ENCODE results near the gene KDM1A. TPM values are rescaled to one million over a fixed set of nuclear protein-coding genes. Genes with fewer than 3 reads are reported as not detected.

Gene KDM1A
- total and polyA plus RNA-seq, 2 donors, result 34.8 to 118 TPM

GRCh38 chr1:23125489-23125888 lies 106.2 kb downstream of the KDM1A start:
- Histone ChIP-seq H3K4me3 (ENCODE audit: low read length in 2 of 2) (no peak overlapping the region), H3K36me3 (ENCODE audit: control insufficient read depth in 2 of 2, insufficient read depth in 2 of 2, low read length in 1 of 2) (no peaks in the 10 kb centered on the region), H3K4me1 (ENCODE audit: control insufficient read depth in 2 of 2, insufficient read depth in 2 of 2, low read length in 2 of 2) (peaks cover 0 to 2% of the 10 kb centered on the region in 2 donors), H3K27me3 (ENCODE audit: control insufficient read depth in 2 of 2, insufficient read depth in 1 of 2, low read length in 1 of 2) (no peaks in the 10 kb centered on the region), H3K27ac (ENCODE audit: low read depth in 1 of 2, low read length in 1 of 2) (no peak overlapping the region), H3K9me3 (ENCODE audit: control insufficient read depth in 2 of 2, insufficient read depth in 1 of 2, low read length in 1 of 2) (no peaks in the 10 kb centered on the region)
- 92% methylated on average over 4 of the region's 4 CpGs for WGBS
- DNase-seq (ENCODE audit: low read depth in 6 of 9, low spot score in 9 of 9), result no peak

- Histone ChIP-seq H3K4me1 (ENCODE audit: control insufficient read depth in 2 of 2, insufficient read depth in 2 of 2, low read length in 2 of 2) (peaks cover 0 to 2% of the 10 kb centered on the region in 2 donors), H3K27ac (ENCODE audit: low read depth in 1 of 2, low read length in 1 of 2) (no peak overlapping the region), H3K9me3 (ENCODE audit: control insufficient read depth in 2 of 2, insufficient read depth in 1 of 2, low read length in 1 of 2) (no peaks in the 10 kb centered on the region), H3K4me3 (ENCODE audit: low read length in 2 of 2) (no peak overlapping the region), H3K27me3 (ENCODE audit: control insufficient read depth in 2 of 2, insufficient read depth in 1 of 2, low read length in 1 of 2) (no peaks in the 10 kb centered on the region), H3K36me3 (ENCODE audit: control insufficient read depth in 2 of 2, insufficient read depth in 2 of 2, low read length in 1 of 2) (no peaks in the 10 kb centered on the region)
- DNase-seq (ENCODE audit: low read depth in 6 of 9, low spot score in 9 of 9), result no peak
- WGBS, result 98% methylated on average over 1 of the region's 1 CpG
These were observed 106.9 kb downstream of the KDM1A start for GRCh38 chr1:23126200-23126599.

- Histone ChIP-seq H3K36me3 (ENCODE audit: control insufficient read depth in 2 of 2, insufficient read depth in 2 of 2, low read length in 1 of 2) (no peaks in the 10 kb centered on the region), H3K9me3 (ENCODE audit: control insufficient read depth in 2 of 2, insufficient read depth in 1 of 2, low read length in 1 of 2) (no peaks in the 10 kb centered on the region), H3K4me3 (ENCODE audit: low read length in 2 of 2) (no peak overlapping the region), H3K4me1 (ENCODE audit: control insufficient read depth in 2 of 2, insufficient read depth in 2 of 2, low read length in 2 of 2) (peaks cover 0 to 2% of the 10 kb centered on the region in 2 donors), H3K27ac (ENCODE audit: low read depth in 1 of 2, low read length in 1 of 2) (no peak overlapping the region), H3K27me3 (ENCODE audit: control insufficient read depth in 2 of 2, insufficient read depth in 1 of 2, low read length in 1 of 2) (no peaks in the 10 kb centered on the region)
- no peak for DNase-seq (ENCODE audit: low read depth in 6 of 9, low spot score in 9 of 9)
- WGBS, result 92% methylated on average over 3 of the region's 3 CpGs
These were observed 107.5 kb downstream of the KDM1A start for GRCh38 chr1:23126801-23127200.

GRCh38 chr1:23129846-23130245 lies 110.6 kb downstream of the KDM1A start:
- H3K27me3 ChIP-seq (ENCODE audit: control insufficient read depth in 2 of 2, insufficient read depth in 1 of 2, low read length in 1 of 2), result no peaks in the 10 kb centered on the region
- H3K9me3 ChIP-seq (ENCODE audit: control insufficient read depth in 2 of 2, insufficient read depth in 1 of 2, low read length in 1 of 2), result no peaks in the 10 kb centered on the region
- H3K36me3 ChIP-seq (ENCODE audit: control insufficient read depth in 2 of 2, insufficient read depth in 2 of 2, low read length in 1 of 2), result no peaks in the 10 kb centered on the region
- H3K4me1 ChIP-seq (ENCODE audit: control insufficient read depth in 2 of 2, insufficient read depth in 2 of 2, low read length in 2 of 2), result no peaks in the 10 kb centered on the region
- no peak overlapping the region for H3K27ac ChIP-seq (ENCODE audit: low read depth in 1 of 2, low read length in 1 of 2)
- H3K4me3 ChIP-seq (ENCODE audit: low read length in 2 of 2), result no peak overlapping the region
- no peak for DNase-seq (ENCODE audit: low read depth in 6 of 9, low spot score in 9 of 9)

- Histone ChIP-seq H3K4me3 (ENCODE audit: low read length in 2 of 2) (no peak overlapping the region), H3K4me1 (ENCODE audit: control insufficient read depth in 2 of 2, insufficient read depth in 2 of 2, low read length in 2 of 2) (no peaks in the 10 kb centered on the region), H3K27ac (ENCODE audit: low read depth in 1 of 2, low read length in 1 of 2) (no peak overlapping the region), H3K9me3 (ENCODE audit: control insufficient read depth in 2 of 2, insufficient read depth in 1 of 2, low read length in 1 of 2) (no peaks in the 10 kb centered on the region), H3K36me3 (ENCODE audit: control insufficient read depth in 2 of 2, insufficient read depth in 2 of 2, low read length in 1 of 2) (no peaks in the 10 kb centered on the region), H3K27me3 (ENCODE audit: control insufficient read depth in 2 of 2, insufficient read depth in 1 of 2, low read length in 1 of 2) (no peaks in the 10 kb centered on the region)
- WGBS, result 95% methylated on average over 1 of the region's 1 CpG
- no peak for DNase-seq (ENCODE audit: low read depth in 6 of 9, low spot score in 9 of 9)
These were observed 112.8 kb downstream of the KDM1A start for GRCh38 chr1:23132033-23132432.

Other genes starting within 250 kb of the KDM1A start
- gene LACTBL1, start 46.6 kb upstream of the KDM1A start, total RNA-seq, result not detected
- gene LACTBL1, start 46.6 kb upstream of the KDM1A start, polyA plus RNA-seq, result not detected
- gene TEX46, start 3.6 kb upstream of the KDM1A start, total RNA-seq, result not detected
- 0.32 TPM for gene TEX46, start 3.6 kb upstream of the KDM1A start, polyA plus RNA-seq
- 9.3 TPM for gene LUZP1, start 149.4 kb downstream of the KDM1A start, total RNA-seq
- 5.5 TPM for gene LUZP1, start 149.4 kb downstream of the KDM1A start, polyA plus RNA-seq
- not detected for gene HTR1D, start 198.0 kb downstream of the KDM1A start, total RNA-seq
- 0.07 TPM for gene HTR1D, start 198.0 kb downstream of the KDM1A start, polyA plus RNA-seq